Head of caudate nucleus (tissue), 42 donors: ENCODE data around the gene MAFG.
"Not testable (repeated sequence)": the region's sequence is repeated elsewhere in the genome, so short reads cannot be mapped to it uniquely, and the experiment has no call there.

Experiments
- DNase-seq, 42 donors: peaks; one replicate each; pipeline versions ENCODE4 v3.0.0 to v3.0.0-alpha.2; 2020 to 2021; ENCODE audit warnings: mixed read lengths in 7 of 42
- intact Hi-C: fragments of 100-400 bp; cut with DNase I; formaldehyde crosslinking; loops from one replicate; pipeline ENCODE4 v1.15.0; 2022

Gene MAFG

GRCh38 chr17:81960130-81960958, 32.8 kb upstream of the MAFG start:
- no peak for DNase-seq
- intact Hi-C loops: loop anchor here (5.0 kb wide), 1 partner anchor 62 kb away; the partner anchor contains the start of genes CENPX and LRRC45

DNA sequence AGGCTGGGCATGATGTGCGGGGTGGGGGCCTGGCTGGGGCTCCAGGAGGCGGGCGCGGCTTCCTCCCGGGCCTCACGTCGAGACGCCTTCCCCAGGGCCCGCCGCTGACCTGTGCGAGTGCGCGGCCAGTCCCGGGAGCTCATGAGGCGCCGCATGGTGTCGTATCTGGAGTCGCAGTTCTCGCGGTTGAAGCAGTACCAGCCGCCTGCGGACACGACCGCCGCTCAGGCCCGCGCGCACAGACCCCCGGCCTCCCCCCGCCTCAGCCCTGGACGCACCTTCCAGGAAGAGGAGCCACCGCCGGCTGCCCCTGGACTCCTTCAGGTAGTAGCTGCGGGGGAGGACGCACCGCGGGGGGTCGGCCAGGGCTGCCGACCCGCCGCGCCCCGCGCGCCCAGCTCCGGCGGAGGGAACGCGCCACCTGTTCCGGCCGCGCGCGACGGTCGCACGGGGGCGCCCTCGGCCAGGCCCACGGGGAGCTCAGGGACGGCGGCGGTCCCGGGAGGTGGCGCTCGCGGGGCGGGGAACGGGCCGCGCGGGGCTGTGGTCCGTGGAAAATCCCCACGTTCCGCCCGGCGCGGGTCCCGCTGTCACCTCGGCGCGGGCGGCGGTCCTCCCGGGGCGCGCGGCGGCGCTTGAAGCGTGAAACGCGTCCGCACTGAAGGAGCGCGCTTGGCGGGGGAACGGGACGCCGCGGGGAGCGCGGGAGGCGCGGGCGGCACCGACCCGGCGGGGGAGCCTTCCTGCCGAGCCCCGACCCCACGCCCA, 32.0 kb upstream of the MAFG start:
- peak in 41 of 42 donors; percentile 37 to 90 (median 78) for DNase-seq
- intact Hi-C loops: loop anchor here (5.0 to 10.0 kb wide), 2 partner anchors 63 to 195 kb away; partner anchors contain the start of genes CENPX and LRRC45

DNA sequence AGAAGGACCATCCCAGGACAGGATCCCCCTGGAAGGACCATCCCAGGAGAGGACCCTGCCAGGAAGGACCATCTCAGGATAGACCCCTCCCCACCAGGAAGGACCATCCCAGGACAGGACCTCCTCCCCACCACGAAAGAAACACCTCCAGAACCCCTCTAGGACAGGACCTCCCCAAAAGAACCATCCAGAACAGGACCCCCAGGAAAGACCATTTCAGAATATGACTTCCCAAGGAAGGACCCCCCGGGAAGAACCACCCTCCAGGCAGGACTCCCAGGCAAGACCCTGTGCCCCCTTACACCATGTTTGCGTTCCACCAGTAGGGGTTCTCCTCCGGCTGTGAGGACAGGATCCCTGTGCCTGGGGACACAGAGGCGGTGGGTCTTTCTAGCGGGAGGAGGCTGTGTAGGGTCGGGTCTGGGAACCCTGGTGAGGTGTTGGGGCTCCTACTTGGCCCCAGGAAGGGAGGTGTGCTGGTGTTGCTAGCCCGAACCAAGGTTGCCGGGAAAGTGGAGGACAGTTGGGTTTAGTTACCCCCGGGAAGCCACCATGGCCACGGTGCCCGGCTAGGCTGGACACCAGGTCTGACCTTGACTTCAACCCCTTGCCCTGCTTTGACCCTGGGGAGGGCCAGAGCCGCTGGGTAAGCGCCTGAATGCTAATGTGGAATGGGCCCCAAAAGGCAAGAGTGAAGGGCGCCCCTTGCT, 31.3 kb upstream of the MAFG start:
- intact Hi-C loops: loop anchor here (10.0 kb wide), 1 partner anchor 196 kb away; no protein-coding TSS in a partner anchor
- no peak for DNase-seq

DNA sequence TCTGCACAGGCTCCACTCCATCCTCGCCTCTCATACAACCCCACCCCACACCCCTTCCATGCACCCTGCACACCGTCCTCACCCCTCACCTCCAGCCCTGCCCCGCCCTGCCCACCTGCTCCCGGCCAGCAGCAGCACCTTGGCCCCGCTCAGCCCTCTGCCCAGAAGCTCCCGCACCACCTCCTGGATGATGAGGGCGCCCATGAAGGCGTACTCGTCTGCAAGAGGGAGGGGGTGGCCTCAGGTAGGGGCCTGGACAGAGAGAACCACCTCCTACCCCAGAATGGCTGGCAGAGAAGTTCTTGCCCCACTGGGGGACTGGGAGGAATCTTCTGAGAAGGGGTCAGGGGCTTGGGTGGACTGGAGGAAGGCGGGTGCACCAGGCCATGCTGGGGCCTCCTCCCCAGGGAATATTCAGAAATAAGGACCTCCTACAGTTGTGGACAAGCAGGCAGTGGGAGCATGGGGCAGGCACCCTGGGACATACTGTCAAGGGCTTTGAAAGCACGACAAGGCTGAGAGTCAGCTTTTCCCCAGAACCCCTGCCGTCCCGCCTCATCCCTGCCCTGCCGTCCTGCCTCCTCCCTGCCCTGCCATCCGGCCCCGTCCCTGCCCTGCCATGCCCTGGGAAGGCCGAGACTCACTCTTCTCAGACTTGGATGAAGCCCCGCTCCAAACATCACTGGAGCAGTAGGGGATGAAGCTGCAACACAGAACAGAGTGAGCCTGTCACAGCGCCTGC, 30.3 kb upstream of the MAFG start:
- intact Hi-C loops: loop anchor here (10.0 kb wide), 1 partner anchor 197 kb away; no protein-coding TSS in a partner anchor
- DNase-seq: no peak

- DNase-seq: no peak
- intact Hi-C loops: loop anchor here (10.0 kb wide), 1 partner anchor 198 kb away; no protein-coding TSS in a partner anchor
Measured at GRCh38 chr17:81956607-81957589, 29.4 kb upstream of the MAFG start.

DNA sequence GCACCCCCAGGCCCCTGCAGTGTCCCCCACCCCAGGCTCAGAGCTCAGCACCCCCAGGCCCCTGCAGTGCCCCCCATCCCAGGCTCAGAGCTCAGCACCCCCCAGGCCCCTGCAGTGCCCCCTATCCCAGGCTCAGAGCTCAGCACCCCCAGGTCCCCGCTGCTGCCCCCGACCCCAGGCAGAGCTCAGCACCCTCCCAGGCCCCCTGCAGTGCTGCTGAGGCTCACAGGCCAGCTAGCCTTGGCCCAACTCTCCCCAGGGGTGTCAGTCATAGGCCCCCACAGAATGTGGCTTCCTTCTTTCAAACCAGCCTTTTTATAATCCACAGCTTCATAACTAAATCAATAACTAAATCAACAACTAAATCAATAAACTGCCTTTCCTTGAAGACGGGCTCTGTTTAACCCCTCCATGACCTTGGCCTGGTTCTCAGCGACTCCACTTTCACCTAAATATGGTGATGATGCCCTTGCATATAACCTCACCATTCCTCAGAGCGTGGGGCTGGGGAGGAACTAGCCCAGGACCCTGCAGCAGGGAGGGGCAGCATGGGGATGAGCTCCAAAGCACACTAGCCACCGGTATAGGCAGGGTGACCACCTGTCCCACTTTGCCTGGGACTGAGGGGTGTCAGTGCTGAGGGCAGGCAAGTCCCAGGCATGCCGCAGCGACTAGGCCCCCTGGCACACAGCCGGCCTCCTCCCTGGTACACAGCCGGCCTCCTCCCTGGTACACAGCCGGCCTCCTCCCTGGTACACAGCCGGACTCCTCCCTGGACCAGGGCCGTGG, 28.4 kb upstream of the MAFG start:
- intact Hi-C loops: loop anchor here (10.0 kb wide), 1 partner anchor 199 kb away; no protein-coding TSS in a partner anchor
- DNase-seq: no peak

DNA sequence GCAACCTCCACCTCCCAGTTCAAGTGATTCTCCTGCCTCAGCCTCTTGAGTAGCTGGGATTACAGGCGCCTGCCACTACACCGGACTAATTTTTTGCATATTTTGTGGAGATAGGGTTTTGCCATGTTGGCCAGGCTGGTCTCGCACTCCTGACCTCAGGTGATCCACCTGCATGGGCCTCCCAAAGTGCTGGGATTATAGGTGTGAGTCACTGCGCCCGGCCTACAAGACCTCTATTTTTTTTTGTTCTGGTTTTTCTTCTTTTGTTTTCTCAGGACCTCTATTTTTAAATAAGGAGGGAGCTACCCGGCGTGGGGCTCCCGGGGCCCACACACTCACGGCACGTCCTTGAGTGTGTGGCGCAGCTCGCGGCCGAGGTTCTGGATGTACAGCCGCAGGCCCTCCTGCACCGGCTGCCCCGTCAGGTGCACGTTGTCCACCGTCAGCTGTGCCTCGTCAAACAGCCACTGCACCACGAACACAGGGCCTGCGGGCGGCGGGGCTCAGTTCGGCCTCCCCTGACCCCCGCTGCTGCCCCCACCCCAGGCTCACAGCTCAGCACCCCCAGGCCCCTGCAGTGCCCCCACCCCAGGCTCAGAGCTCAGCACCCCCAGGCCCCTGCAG, 27.6 kb upstream of the MAFG start:
- intact Hi-C loops: loop anchor here (10.0 kb wide), 1 partner anchor 200 kb away; no protein-coding TSS in a partner anchor
- DNase-seq: no peak

- intact Hi-C loops: loop anchor here (10.0 kb wide), 1 partner anchor 200 kb away; no protein-coding TSS in a partner anchor
- no peak for DNase-seq
Measured at GRCh38 chr17:81954131-81955057, 26.9 kb upstream of the MAFG start.

DNA sequence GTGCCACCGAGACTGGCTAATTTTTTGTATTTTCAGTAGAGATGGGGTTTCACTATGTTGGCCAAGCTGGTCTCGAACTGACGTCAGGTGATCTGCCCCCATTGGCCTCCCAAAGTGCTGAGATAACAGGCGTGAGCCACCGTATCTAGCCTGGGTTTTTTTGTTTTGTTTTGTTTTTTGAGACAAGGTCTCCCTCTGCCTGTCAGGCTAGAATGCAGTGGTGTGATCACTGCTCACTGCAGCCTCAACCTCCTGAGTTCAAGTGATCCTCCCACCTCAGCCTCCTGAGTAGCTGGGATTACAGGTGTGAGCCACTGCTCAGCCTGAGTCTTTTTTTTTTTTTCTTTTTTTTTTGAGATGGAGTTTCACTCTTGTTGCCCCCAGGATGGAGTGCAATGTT, 25.9 kb upstream of the MAFG start:
- DNase-seq: not testable (repeated sequence)
- intact Hi-C loops: loop anchor here (10.0 kb wide), 1 partner anchor 201 kb away; no protein-coding TSS in a partner anchor

- DNase-seq: no peak
- intact Hi-C loops: loop anchor here (10.0 kb wide), 1 partner anchor 202 kb away; no protein-coding TSS in a partner anchor
Measured at GRCh38 chr17:81952792-81953228, 25.3 kb upstream of the MAFG start.

DNA sequence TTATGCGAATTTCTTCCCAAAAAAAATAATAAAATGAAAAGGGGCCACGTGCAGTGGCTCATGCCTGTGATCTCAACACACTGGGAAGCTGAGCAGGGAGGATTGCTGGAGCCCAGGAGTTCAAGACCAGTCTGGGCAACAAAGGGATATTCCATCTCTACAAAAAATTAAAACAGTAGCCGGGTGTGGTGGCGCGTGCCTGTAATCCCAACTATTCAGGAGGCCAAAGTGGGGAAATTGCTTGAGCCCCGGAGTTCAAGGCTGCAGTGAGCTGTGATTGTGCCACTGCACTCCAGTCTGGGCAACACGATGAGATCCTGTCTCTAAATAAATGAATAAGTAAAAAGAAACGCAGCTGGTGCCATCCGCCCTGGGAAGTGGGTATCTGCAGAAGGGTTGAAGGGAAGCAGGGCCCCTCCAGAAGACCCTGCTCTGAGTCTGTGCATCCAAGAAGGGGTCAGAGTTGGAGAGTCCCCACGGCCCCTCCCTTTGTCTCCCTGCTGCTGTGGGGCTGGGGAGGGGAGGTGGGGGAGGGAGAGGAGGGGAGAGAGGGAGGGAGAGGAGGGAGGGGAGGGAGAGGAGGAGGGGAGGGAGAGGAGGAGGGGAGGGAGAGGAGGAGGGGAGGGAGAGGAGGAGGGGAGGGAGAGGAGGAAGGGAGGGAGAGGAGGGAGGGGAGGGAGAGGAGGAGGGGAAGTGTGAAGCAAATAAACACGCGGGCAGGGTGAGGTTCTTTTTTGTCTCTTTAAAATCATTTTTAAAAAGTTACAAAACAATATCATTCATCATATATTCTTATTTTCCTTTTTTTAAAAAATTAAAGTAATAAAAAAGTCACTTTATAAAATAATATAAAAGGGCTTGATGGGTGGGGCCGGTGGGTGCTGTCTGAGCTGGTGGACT, 24.5 kb upstream of the MAFG start:
- intact Hi-C loops: loop anchor here (10.0 kb wide), 1 partner anchor 203 kb away; no protein-coding TSS in a partner anchor

DNA sequence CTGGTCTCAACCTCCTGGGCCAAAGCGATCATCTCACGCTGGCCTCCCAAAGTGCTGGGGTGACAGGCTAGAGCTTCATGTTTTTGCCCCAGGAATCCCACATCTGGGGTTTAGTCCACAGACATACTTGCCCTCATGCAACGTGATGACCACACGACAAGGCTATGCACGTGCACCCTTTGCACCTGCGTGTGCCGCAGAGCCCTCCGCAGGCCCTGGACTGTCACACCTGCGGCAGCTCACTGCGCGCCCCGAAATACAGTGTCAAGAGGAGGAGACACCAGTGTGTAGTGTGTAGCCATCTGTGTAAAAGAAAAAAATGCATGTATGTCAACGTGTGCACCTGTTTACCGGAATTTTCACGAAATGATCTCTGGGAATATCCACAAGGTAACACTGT, 23.0 kb upstream of the MAFG start:
- no peak for DNase-seq
- intact Hi-C loops: loop anchor here (10.0 kb wide), 1 partner anchor 204 kb away; no protein-coding TSS in a partner anchor

More for the DNA sequence above, 24.5 kb upstream of the MAFG start:
- DNase-seq: no peak

GRCh38 chr17:81948635-81949378, 21.3 kb upstream of the MAFG start:
- intact Hi-C loops: no loop called here
- peak in 1 of 42 donors; percentile 7 for DNase-seq
